Suppressor macrophage (primary cell): Measurements from ENCODE around the gene DCT.

Source experiments
- DNase-seq, 4 experiments: peaks; one replicate each; pipeline ENCODE4 v3.0.0-alpha.2; 2020 to 2022

Gene DCT

DNA sequence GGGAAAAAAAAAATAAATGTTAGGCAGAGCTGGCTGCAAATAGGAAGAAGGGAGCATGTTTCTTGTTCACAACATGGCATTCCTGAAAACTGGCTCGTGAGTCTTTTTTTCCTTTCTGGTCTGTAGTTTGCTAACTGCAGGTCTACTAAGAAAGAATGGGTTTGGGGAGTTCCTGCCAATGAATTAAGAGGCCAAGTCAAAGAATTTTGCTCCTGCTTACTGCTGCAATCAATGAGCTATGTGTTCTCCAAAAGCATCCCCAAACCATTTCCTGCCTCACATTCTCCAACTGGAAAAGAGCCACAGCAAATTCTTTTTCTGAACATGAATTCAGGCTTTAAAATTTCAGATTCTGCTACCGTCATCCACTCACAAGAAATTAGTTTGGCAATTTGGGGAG is 88.6 kb downstream of the DCT start:
- DNase-seq: no peak

DNA sequence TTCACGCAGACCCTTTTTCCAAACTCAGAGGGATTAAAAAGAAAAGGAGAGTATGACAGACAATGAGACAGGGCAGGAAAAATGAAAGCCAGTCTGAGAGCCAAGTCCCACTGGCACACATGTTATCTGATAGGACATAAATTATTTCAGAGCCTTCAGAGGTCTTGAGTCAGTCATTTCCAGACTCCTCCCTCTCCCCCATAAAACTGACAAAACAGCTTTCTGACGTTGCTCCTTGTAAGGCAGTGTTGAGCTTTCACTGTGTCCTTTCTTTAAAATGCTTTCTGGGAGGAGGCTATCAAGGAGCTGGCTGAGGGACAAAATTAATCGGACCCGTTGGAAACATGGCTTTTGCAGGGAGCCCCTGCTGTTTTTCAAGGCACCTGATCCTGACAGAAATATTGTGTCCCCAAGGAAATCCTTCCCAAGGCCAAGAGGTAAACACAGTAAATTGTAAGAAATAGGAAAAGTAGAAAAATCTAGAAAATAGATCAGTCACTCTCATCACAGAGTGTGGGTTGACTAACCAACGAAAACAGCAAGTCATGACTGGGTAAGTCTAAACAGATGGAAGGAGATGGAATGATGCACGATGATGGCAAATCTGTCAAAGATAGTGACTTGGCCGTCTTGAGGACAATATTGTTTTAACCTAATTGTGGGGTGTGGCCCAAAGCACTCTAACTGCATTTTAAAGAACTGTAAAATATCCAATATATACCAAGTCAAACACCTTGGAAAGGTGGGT is 89.7 kb downstream of the DCT start:
- DNase-seq: no peak

DNA sequence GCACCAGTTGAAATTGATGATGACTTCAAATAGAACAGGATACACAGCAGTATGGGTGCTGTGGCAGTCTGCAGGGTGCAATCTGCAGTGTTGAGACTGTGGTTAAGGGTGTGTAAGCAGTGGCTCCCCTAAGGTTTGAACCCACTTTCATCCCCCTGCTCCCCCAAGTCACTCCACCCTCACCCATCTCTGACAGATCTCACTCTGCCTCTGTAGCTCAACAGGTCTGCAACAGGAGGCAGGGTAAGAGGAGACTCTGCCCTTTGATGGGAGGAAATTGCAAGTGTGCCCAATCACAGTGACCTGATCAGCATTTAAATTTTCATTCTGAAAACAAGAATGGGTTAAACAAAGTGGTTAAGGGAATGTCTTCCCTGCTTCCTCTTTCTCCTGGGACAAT is 92.4 kb downstream of the DCT start:
- no peak for DNase-seq
